KMS-11 (cell line): ENCODE measurements around the gene SUSD2.

ENCODE experiments used
- H2AFZ ChIP-seq: fragments of 200-600 bp; sonication (generic); 2 replicates; pipeline ENCODE4 v1.6.1; 2016; ENCODE audit warnings: antibody characterized with exemption, mixed run types, low read depth
- H3K27ac ChIP-seq: fragments of 200-600 bp; sonication (generic); 2 replicates; pipeline ENCODE4 v1.6.1; 2016; ENCODE audit warnings: mild to moderate bottlenecking, mixed run types
- H3K27me3 ChIP-seq: fragments of 200-600 bp; sonication (generic); 2 replicates; pipeline ENCODE4 v1.6.1; 2017; ENCODE audit warnings: mild to moderate bottlenecking, low read depth, mixed run types, moderate library complexity; ENCODE audit not compliant: insufficient read depth
- H3K36me3 ChIP-seq: fragments of 200-600 bp; sonication (generic); 2 replicates; pipeline ENCODE4 v1.6.1; 2017; ENCODE audit warnings: mild to moderate bottlenecking, mixed run types; ENCODE audit not compliant: insufficient read depth
- H3K4me1 ChIP-seq: fragments of 200-600 bp; sonication (generic); 2 replicates; pipeline ENCODE4 v1.6.1; 2016; ENCODE audit warnings: mild to moderate bottlenecking, low read depth, mixed run types; ENCODE audit not compliant: poor library complexity, severe bottlenecking
- H3K4me2 ChIP-seq: fragments of 200-600 bp; sonication (generic); 2 replicates; pipeline ENCODE4 v1.7.0; 2016; ENCODE audit warnings: mild to moderate bottlenecking, mixed run types
- H3K4me3 ChIP-seq: fragments of 200-600 bp; sonication (generic); IDR thresholded peaks from 2 replicates; pipeline ENCODE4 v1.6.1; 2017; ENCODE audit warnings: low read depth, low read length, mixed read lengths; ENCODE audit not compliant: insufficient read depth
- H3K79me2 ChIP-seq: fragments of 200-600 bp; sonication (generic); 2 replicates; pipeline ENCODE4 v1.6.1; 2016; ENCODE audit warnings: low read depth, mixed run types; ENCODE audit not compliant: insufficient read depth
- H3K9ac ChIP-seq: fragments of 200-600 bp; sonication (generic); 2 replicates; pipeline ENCODE4 v1.6.1; 2016; ENCODE audit warnings: mild to moderate bottlenecking, mixed run types
- H4K20me1 ChIP-seq: fragments of 200-600 bp; sonication (generic); 2 replicates; pipeline ENCODE4 v1.6.1; 2016; ENCODE audit warnings: mild to moderate bottlenecking, mixed run types; ENCODE audit not compliant: insufficient read depth
- TF ChIP-seq, protein P1 (sequence below): fragments of 200-600 bp; sonication (generic); conservative IDR thresholded peaks from 2 replicates; pipeline ENCODE4 v1.6.1; 2017; ENCODE audit warnings: low read depth, mild to moderate bottlenecking, antibody characterized with exemption, low read length, moderate library complexity, mixed read lengths

The SUSD2 gene

DNA sequence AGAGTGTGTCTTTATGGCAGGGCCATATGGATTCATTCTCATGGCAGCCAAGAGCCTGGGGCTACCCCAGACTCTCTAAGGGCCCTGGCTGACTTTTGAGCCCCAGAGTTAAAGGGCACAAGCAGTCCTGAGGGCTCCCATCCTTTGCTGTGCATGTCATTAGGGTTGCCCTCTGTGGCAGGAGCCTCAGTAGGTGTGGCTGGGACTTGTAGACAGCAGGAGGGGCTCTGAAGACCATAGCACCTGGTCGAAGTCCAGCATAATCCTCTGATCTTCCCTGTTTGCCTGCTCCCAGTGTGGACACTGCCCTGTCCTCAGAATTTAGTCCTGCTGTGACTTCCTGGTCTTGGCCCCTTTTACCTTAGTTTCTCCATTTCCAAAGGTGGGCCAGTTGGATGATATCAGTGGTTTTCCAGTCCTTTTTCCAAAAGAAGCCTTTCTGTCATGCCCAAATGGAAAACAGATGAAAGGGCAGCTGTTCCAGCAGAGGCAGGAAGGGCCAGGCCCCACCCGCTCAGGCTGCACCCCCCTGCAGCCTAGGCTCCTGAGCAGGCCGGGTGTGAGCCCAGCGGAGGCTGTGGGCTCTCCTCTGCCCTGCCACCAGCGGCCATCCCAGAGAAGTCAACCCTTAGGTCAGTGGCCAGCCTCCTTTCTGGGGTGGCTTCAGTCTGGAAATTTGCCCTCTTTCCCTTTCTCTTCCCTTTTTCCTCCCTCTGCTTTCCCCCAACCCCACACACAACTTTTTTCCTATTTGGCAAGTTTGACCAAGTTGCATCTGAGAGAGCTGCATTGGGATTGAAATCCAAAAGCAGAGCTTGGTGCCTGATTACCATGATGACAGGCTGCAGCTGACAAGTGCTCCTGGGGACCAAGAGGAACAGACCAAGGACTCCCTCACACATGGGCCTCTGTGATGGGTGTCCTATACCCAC, 32.8 kb upstream of the SUSD2 start:
- H3K4me2 ChIP-seq, result no peak overlapping the region
- no peak overlapping the region for H3K27ac ChIP-seq
- H3K79me2 ChIP-seq, result no peaks in the 10 kb centered on the region
- peaks cover 40% of the 10 kb centered on the region for H3K4me1 ChIP-seq
- TF ChIP-seq, protein P1, sequence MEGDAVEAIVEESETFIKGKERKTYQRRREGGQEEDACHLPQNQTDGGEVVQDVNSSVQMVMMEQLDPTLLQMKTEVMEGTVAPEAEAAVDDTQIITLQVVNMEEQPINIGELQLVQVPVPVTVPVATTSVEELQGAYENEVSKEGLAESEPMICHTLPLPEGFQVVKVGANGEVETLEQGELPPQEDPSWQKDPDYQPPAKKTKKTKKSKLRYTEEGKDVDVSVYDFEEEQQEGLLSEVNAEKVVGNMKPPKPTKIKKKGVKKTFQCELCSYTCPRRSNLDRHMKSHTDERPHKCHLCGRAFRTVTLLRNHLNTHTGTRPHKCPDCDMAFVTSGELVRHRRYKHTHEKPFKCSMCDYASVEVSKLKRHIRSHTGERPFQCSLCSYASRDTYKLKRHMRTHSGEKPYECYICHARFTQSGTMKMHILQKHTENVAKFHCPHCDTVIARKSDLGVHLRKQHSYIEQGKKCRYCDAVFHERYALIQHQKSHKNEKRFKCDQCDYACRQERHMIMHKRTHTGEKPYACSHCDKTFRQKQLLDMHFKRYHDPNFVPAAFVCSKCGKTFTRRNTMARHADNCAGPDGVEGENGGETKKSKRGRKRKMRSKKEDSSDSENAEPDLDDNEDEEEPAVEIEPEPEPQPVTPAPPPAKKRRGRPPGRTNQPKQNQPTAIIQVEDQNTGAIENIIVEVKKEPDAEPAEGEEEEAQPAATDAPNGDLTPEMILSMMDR, result no peak
- H4K20me1 ChIP-seq, result no peaks in the 10 kb centered on the region
- no peak overlapping the region for H3K9ac ChIP-seq
- no peaks in the 10 kb centered on the region for H3K36me3 ChIP-seq
- no peak overlapping the region for H2AFZ ChIP-seq
- H3K4me3 ChIP-seq, result no peak overlapping the region
- no peaks in the 10 kb centered on the region for H3K27me3 ChIP-seq

- TF ChIP-seq, protein P1, result no peak
Observed at GRCh38 chr22:24149198-24149590, 32.1 kb upstream of the SUSD2 start.

GRCh38 chr22:24153353-24153752, 27.9 kb upstream of the SUSD2 start:
- Histone ChIP-seq H3K27ac (no peak overlapping the region), H3K36me3 (no peaks in the 10 kb centered on the region)

More at GRCh38 chr22:24149198-24149590, 32.1 kb upstream of the SUSD2 start:
- peaks cover 39% of the 10 kb centered on the region for H3K4me1 ChIP-seq
- no peak overlapping the region for H3K4me2 ChIP-seq
- H3K36me3 ChIP-seq, result no peaks in the 10 kb centered on the region
- no peak overlapping the region for H3K4me3 ChIP-seq
- no peaks in the 10 kb centered on the region for H3K27me3 ChIP-seq
- H3K9ac ChIP-seq, result no peak overlapping the region
- H3K79me2 ChIP-seq, result no peaks in the 10 kb centered on the region
- no peak overlapping the region for H3K27ac ChIP-seq
- H4K20me1 ChIP-seq, result no peaks in the 10 kb centered on the region
- no peak overlapping the region for H2AFZ ChIP-seq

GRCh38 chr22:24153959-24154358, 27.3 kb upstream of the SUSD2 start:
- Histone ChIP-seq H2AFZ (no peak overlapping the region), H3K27me3 (no peaks in the 10 kb centered on the region), H3K36me3 (no peaks in the 10 kb centered on the region), H4K20me1 (no peaks in the 10 kb centered on the region), H3K27ac (no peak overlapping the region), H3K79me2 (no peaks in the 10 kb centered on the region), H3K4me2 (no peak overlapping the region), H3K9ac (no peak overlapping the region), H3K4me3 (no peak overlapping the region), H3K4me1 (peaks cover 28% of the 10 kb centered on the region)
- TF ChIP-seq, protein P1, result no peak

More at GRCh38 chr22:24153353-24153752, 27.9 kb upstream of the SUSD2 start:
- TF ChIP-seq, protein P1, result no peak
- H3K4me2 ChIP-seq, result no peak overlapping the region
- no peaks in the 10 kb centered on the region for H4K20me1 ChIP-seq
- H3K4me3 ChIP-seq, result no peak overlapping the region
- H3K4me1 ChIP-seq, result peaks cover 28% of the 10 kb centered on the region
- no peaks in the 10 kb centered on the region for H3K27me3 ChIP-seq
- no peak overlapping the region for H3K9ac ChIP-seq
- H3K79me2 ChIP-seq, result no peaks in the 10 kb centered on the region
- no peak overlapping the region for H2AFZ ChIP-seq
